ENCODE data around the gene THSD7B.

Gene THSD7B

DNA sequence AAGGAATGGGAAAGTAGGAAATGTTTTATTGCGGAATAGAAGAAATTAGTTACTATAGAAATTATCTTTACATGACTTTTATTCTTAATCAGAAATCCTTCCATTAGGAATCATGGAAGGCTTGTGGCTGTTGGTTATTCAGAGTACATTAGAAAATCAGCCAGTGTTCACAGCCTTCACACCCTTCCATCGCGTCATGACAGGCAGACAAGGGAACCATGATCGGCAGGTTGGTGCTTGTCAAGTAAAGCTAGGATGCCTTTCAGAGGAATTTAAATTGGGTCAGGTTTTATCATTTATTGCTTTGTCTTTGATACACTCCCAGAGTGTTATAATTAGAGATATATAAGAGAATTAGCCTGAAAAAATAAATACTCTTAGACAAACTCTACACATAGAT lies 400.6 kb downstream of the THSD7B start:
- no peak overlapping the region for H3K14ac ChIP-seq (ENCODE audit: low read length)
- no peaks in the 10 kb centered on the region for H3K27me3 ChIP-seq (ENCODE audit: insufficient read depth, low read length)
- H3K9me3 ChIP-seq (ENCODE audit: insufficient read depth, low read depth, low read length), result no peaks in the 10 kb centered on the region
- no peaks in the 10 kb centered on the region for H3K79me1 ChIP-seq (ENCODE audit: low read length)
- no peak overlapping the region for H3K23ac ChIP-seq (ENCODE audit: low read length)
- no peak overlapping the region for H3K4ac ChIP-seq (ENCODE audit: low read depth, low read length)
- no peak overlapping the region for H3K4me3 ChIP-seq (ENCODE audit: low read depth, low read length)
- H2BK5ac ChIP-seq (ENCODE audit: low read depth, low read length, poor library complexity), result no peak overlapping the region
- no peak overlapping the region for H3K4me2 ChIP-seq (ENCODE audit: low read length)
- no peak overlapping the region for H4K91ac ChIP-seq (ENCODE audit: low read depth, low read length)
- no peak overlapping the region for H3K9ac ChIP-seq (ENCODE audit: low read length)
- H2BK12ac ChIP-seq (ENCODE audit: low read length), result no peak overlapping the region
- H2BK120ac ChIP-seq (ENCODE audit: insufficient read depth, low read length, poor library complexity), result no peak overlapping the region
- H3K79me2 ChIP-seq (ENCODE audit: control insufficient read depth, insufficient read depth, low read length, poor library complexity), result no peaks in the 10 kb centered on the region
- H3K36me3 ChIP-seq (ENCODE audit: control insufficient read depth in 1 of 2, insufficient read depth in 2 of 2, low read length in 2 of 2), result no peaks in the 10 kb centered on the region
- no peak overlapping the region for H3K18ac ChIP-seq (ENCODE audit: low read length)
- WGBS (ENCODE audit: extremely low coverage, insufficient coverage, insufficient read length), result 83% methylated on average over 1 of the region's 4 CpGs
- H2AFZ ChIP-seq (ENCODE audit: insufficient read depth, low read length, poor library complexity), result no peak overlapping the region
- H4K12ac ChIP-seq (ENCODE audit: low read depth, low read length), result no peak overlapping the region
- H3K27ac ChIP-seq (ENCODE audit: low read depth, low read length), result no peak overlapping the region
- H2AK5ac ChIP-seq (ENCODE audit: low read length), result no peak overlapping the region
- no peak overlapping the region for H4K8ac ChIP-seq (ENCODE audit: low read depth, low read length)
- H3K4me1 ChIP-seq (ENCODE audit: control insufficient read depth in 1 of 2, insufficient read depth in 2 of 2, low read length in 2 of 2), result no peaks in the 10 kb centered on the region
- DNase-seq, result no peak

DNA sequence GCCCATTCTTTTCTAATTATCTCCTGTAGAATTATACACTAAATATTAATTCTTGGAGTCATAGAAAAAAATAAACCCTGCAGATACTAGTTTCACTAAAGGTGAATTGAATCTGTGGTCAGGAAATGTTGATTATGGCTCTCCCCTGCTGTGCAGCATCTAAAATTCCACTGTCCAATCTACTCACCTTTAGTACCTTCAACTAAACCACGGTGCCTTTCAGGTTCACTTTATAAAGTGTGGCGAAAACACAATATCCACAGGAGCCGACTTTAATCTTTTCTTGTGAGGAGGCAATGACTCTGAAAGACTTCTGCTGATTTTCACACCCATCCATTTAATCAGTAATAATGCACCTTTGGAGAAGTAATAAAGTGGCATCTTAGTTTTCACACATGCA lies 402.3 kb downstream of the THSD7B start:
- no peak overlapping the region for H3K4me2 ChIP-seq (ENCODE audit: low read length)
- no CpG with 5 or more reads among the region's 3 CpGs for WGBS (ENCODE audit: extremely low coverage, insufficient coverage, insufficient read length)
- no peak overlapping the region for H2AK5ac ChIP-seq (ENCODE audit: low read length)
- H3K14ac ChIP-seq (ENCODE audit: low read length), result no peak overlapping the region
- H4K91ac ChIP-seq (ENCODE audit: low read depth, low read length), result no peak overlapping the region
- H3K36me3 ChIP-seq (ENCODE audit: control insufficient read depth in 1 of 2, insufficient read depth in 2 of 2, low read length in 2 of 2), result no peaks in the 10 kb centered on the region
- H3K4me3 ChIP-seq (ENCODE audit: low read depth, low read length), result no peak overlapping the region
- no peak overlapping the region for H3K27ac ChIP-seq (ENCODE audit: low read depth, low read length)
- H2BK5ac ChIP-seq (ENCODE audit: low read depth, low read length, poor library complexity), result no peak overlapping the region
- H3K79me2 ChIP-seq (ENCODE audit: control insufficient read depth, insufficient read depth, low read length, poor library complexity), result no peaks in the 10 kb centered on the region
- H2BK120ac ChIP-seq (ENCODE audit: insufficient read depth, low read length, poor library complexity), result no peak overlapping the region
- H4K8ac ChIP-seq (ENCODE audit: low read depth, low read length), result no peak overlapping the region
- no peak overlapping the region for H4K12ac ChIP-seq (ENCODE audit: low read depth, low read length)
- H3K4ac ChIP-seq (ENCODE audit: low read depth, low read length), result no peak overlapping the region
- no peak overlapping the region for H3K18ac ChIP-seq (ENCODE audit: low read length)
- H3K27me3 ChIP-seq (ENCODE audit: insufficient read depth, low read length), result no peaks in the 10 kb centered on the region
- H3K4me1 ChIP-seq (ENCODE audit: control insufficient read depth in 1 of 2, insufficient read depth in 2 of 2, low read length in 2 of 2), result no peaks in the 10 kb centered on the region
- no peaks in the 10 kb centered on the region for H3K79me1 ChIP-seq (ENCODE audit: low read length)
- H2AFZ ChIP-seq (ENCODE audit: insufficient read depth, low read length, poor library complexity), result no peak overlapping the region
- H3K9ac ChIP-seq (ENCODE audit: low read length), result no peak overlapping the region
- H3K23ac ChIP-seq (ENCODE audit: low read length), result no peak overlapping the region
- no peak for DNase-seq
- no peaks in the 10 kb centered on the region for H3K9me3 ChIP-seq (ENCODE audit: insufficient read depth, low read depth, low read length)
- H2BK12ac ChIP-seq (ENCODE audit: low read length), result no peak overlapping the region

- H3K27ac ChIP-seq (ENCODE audit: low read depth, low read length), result no peak overlapping the region
- no peaks in the 10 kb centered on the region for H3K4me1 ChIP-seq (ENCODE audit: control insufficient read depth in 1 of 2, insufficient read depth in 2 of 2, low read length in 2 of 2)
- no peak overlapping the region for H3K4me2 ChIP-seq (ENCODE audit: low read length)
- H2BK120ac ChIP-seq (ENCODE audit: insufficient read depth, low read length, poor library complexity), result no peak overlapping the region
- no peak overlapping the region for H2AFZ ChIP-seq (ENCODE audit: insufficient read depth, low read length, poor library complexity)
- no peak overlapping the region for H4K91ac ChIP-seq (ENCODE audit: low read depth, low read length)
- H2BK12ac ChIP-seq (ENCODE audit: low read length), result no peak overlapping the region
- H3K23ac ChIP-seq (ENCODE audit: low read length), result no peak overlapping the region
- H3K79me1 ChIP-seq (ENCODE audit: low read length), result no peaks in the 10 kb centered on the region
- no peaks in the 10 kb centered on the region for H3K36me3 ChIP-seq (ENCODE audit: control insufficient read depth in 1 of 2, insufficient read depth in 2 of 2, low read length in 2 of 2)
- no peaks in the 10 kb centered on the region for H3K9me3 ChIP-seq (ENCODE audit: insufficient read depth, low read depth, low read length)
- H3K18ac ChIP-seq (ENCODE audit: low read length), result no peak overlapping the region
- no peak overlapping the region for H2AK5ac ChIP-seq (ENCODE audit: low read length)
- H4K12ac ChIP-seq (ENCODE audit: low read depth, low read length), result no peak overlapping the region
- H2BK5ac ChIP-seq (ENCODE audit: low read depth, low read length, poor library complexity), result no peak overlapping the region
- no peak overlapping the region for H3K4ac ChIP-seq (ENCODE audit: low read depth, low read length)
- no peak overlapping the region for H3K9ac ChIP-seq (ENCODE audit: low read length)
- no peak overlapping the region for H3K4me3 ChIP-seq (ENCODE audit: low read depth, low read length)
- no peaks in the 10 kb centered on the region for H3K79me2 ChIP-seq (ENCODE audit: control insufficient read depth, insufficient read depth, low read length, poor library complexity)
- H3K14ac ChIP-seq (ENCODE audit: low read length), result no peak overlapping the region
- no peak overlapping the region for H4K8ac ChIP-seq (ENCODE audit: low read depth, low read length)
- DNase-seq, result no peak
- no peaks in the 10 kb centered on the region for H3K27me3 ChIP-seq (ENCODE audit: insufficient read depth, low read length)
- no CpG with 5 or more reads among the region's 4 CpGs for WGBS (ENCODE audit: extremely low coverage, insufficient coverage, insufficient read length)
Observed at GRCh38 chr2:137168552-137168951, 403.2 kb downstream of the THSD7B start.

- no peaks in the 10 kb centered on the region for H3K36me3 ChIP-seq (ENCODE audit: control insufficient read depth in 1 of 2, insufficient read depth in 2 of 2, low read length in 2 of 2)
- H3K79me1 ChIP-seq (ENCODE audit: low read length), result no peaks in the 10 kb centered on the region
- H3K4me2 ChIP-seq (ENCODE audit: low read length), result no peak overlapping the region
- no CpG with 5 or more reads among the region's 1 CpG for WGBS (ENCODE audit: extremely low coverage, insufficient coverage, insufficient read length)
- H3K18ac ChIP-seq (ENCODE audit: low read length), result no peak overlapping the region
- H3K27me3 ChIP-seq (ENCODE audit: insufficient read depth, low read length), result no peaks in the 10 kb centered on the region
- H3K27ac ChIP-seq (ENCODE audit: low read depth, low read length), result no peak overlapping the region
- H3K4me3 ChIP-seq (ENCODE audit: low read depth, low read length), result no peak overlapping the region
- no peak overlapping the region for H3K14ac ChIP-seq (ENCODE audit: low read length)
- H3K23ac ChIP-seq (ENCODE audit: low read length), result no peak overlapping the region
- no peak overlapping the region for H3K4ac ChIP-seq (ENCODE audit: low read depth, low read length)
- no peak overlapping the region for H2AFZ ChIP-seq (ENCODE audit: insufficient read depth, low read length, poor library complexity)
- no peak overlapping the region for H2BK5ac ChIP-seq (ENCODE audit: low read depth, low read length, poor library complexity)
- H4K12ac ChIP-seq (ENCODE audit: low read depth, low read length), result no peak overlapping the region
- H3K4me1 ChIP-seq (ENCODE audit: control insufficient read depth in 1 of 2, insufficient read depth in 2 of 2, low read length in 2 of 2), result no peaks in the 10 kb centered on the region
- H4K91ac ChIP-seq (ENCODE audit: low read depth, low read length), result no peak overlapping the region
- no peak for DNase-seq
- H2AK5ac ChIP-seq (ENCODE audit: low read length), result no peak overlapping the region
- no peaks in the 10 kb centered on the region for H3K79me2 ChIP-seq (ENCODE audit: control insufficient read depth, insufficient read depth, low read length, poor library complexity)
- no peak overlapping the region for H4K8ac ChIP-seq (ENCODE audit: low read depth, low read length)
- no peak overlapping the region for H3K9ac ChIP-seq (ENCODE audit: low read length)
- H2BK120ac ChIP-seq (ENCODE audit: insufficient read depth, low read length, poor library complexity), result no peak overlapping the region
- H3K9me3 ChIP-seq (ENCODE audit: insufficient read depth, low read depth, low read length), result no peaks in the 10 kb centered on the region
- no peak overlapping the region for H2BK12ac ChIP-seq (ENCODE audit: low read length)
Observed at GRCh38 chr2:137172162-137172561, 406.8 kb downstream of the THSD7B start.

All from trophoblast cell (in vitro differentiated cells and primary cell).